Hepatocyte (in vitro differentiated cells): ENCODE data around the gene RUSF1. TPM values are rescaled to one million over a fixed set of nuclear protein-coding genes. Genes with fewer than 3 reads are reported as not detected.
"Not testable (repeated sequence)": the region's sequence is repeated elsewhere in the genome, so short reads cannot be mapped to it uniquely, and the experiment has no call there.

Experiments used
- DNase-seq: peaks from one replicate; pipeline ENCODE4 v3.0.0-alpha.2; 2016; ENCODE audit warnings: low spot score
- H2AFZ ChIP-seq: fragments of 200-600 bp; sonication (generic); 2 replicates; pipeline ENCODE4 v1.6.0; 2016; ENCODE audit warnings: antibody characterized with exemption, mild to moderate bottlenecking
- H3K27ac ChIP-seq: fragments of 200-600 bp; sonication (generic); 2 replicates; pipeline ENCODE4 v1.5.1; 2016; ENCODE audit warnings: mild to moderate bottlenecking
- H3K27me3 ChIP-seq: fragments of 200-600 bp; sonication (generic); 2 replicates; pipeline ENCODE4 v1.6.1; 2016
- H3K36me3 ChIP-seq: fragments of 200-600 bp; sonication (generic); replicated peaks from 2 replicates; pipeline ENCODE4 v1.5.1; 2016; ENCODE audit warnings: low read depth; ENCODE audit not compliant: insufficient read depth
- H3K4me1 ChIP-seq: fragments of 200-600 bp; sonication (generic); 2 replicates; pipeline ENCODE4 v1.5.1; 2016; ENCODE audit warnings: mild to moderate bottlenecking, moderate library complexity; ENCODE audit not compliant: insufficient read depth
- H3K4me2 ChIP-seq: fragments of 200-600 bp; sonication (generic); 2 replicates; pipeline ENCODE4 v1.6.0; 2016
- H3K4me3 ChIP-seq: fragments of 200-600 bp; sonication (generic); 2 replicates; pipeline ENCODE4 v1.5.1; 2016; ENCODE audit warnings: mild to moderate bottlenecking
- H3K79me2 ChIP-seq: fragments of 200-600 bp; sonication (generic); 2 replicates; pipeline ENCODE4 v1.6.0; 2017; ENCODE audit warnings: mild to moderate bottlenecking
- H3K9me2 ChIP-seq: fragments of 200-600 bp; sonication (generic); replicated peaks from 2 replicates; pipeline ENCODE4 v1.6.0; 2017; ENCODE audit warnings: mild to moderate bottlenecking; ENCODE audit not compliant: insufficient read depth
- H3K9me3 ChIP-seq: fragments of 200-600 bp; sonication (generic); 2 replicates; pipeline ENCODE4 v1.5.1; 2016; ENCODE audit warnings: low read depth, mild to moderate bottlenecking
- H4K20me1 ChIP-seq: fragments of 200-600 bp; sonication (generic); 2 replicates; pipeline ENCODE4 v1.6.0; 2016; ENCODE audit warnings: mild to moderate bottlenecking; ENCODE audit not compliant: insufficient read depth, poor library complexity, severe bottlenecking
- EZH2 ChIP-seq: fragments of 200-600 bp; sonication (generic); IDR thresholded peaks from 2 replicates; pipeline ENCODE4 v1.6.1; 2016; ENCODE audit warnings: antibody characterized with exemption, mild to moderate bottlenecking, borderline replicate concordance
- EZH2phosphoT487 ChIP-seq: fragments of 200-600 bp; sonication (generic); IDR thresholded peaks from one replicate; pipeline ENCODE4 v1.6.1; 2018; ENCODE audit warnings: antibody characterized with exemption, mild to moderate bottlenecking, low read depth, moderate library complexity; ENCODE audit not compliant: unreplicated experiment, severe bottlenecking
- WGBS: methylation state at CpG from one replicate; pipeline ENCODE4 v1.1.6; 2016; ENCODE audit warnings: low lambda C conversion rate; ENCODE audit errors: missing lambda C conversion rate; 5-methylcytosine and 5-hydroxymethylcytosine counted together
- polyA plus RNA-seq: library from polyadenylated mRNA; unstranded; fragments of >200 nt; fragmentation: Nextera tagmentation; extraction: Ambion mirVana; gene quantifications from 2 replicates; pipeline ENCODE4 v1.2.1, GENCODE V29; 2016
- total RNA-seq: library from RNA; depleted of rRNA; stranded (reverse); fragments of >200 nt; gene quantifications from 2 replicates; pipeline ENCODE4 v1.2.3, GENCODE V29; 2014
- TF ChIP-seq, protein P1 (sequence below): fragments of 200-600 bp; sonication (generic); IDR thresholded peaks from 2 replicates; pipeline ENCODE4 v1.5.1; 2016; ENCODE audit warnings: antibody characterized with exemption, mild to moderate bottlenecking; ENCODE audit not compliant: poor library complexity

The RUSF1 gene
- total and polyA plus RNA-seq, 2 experiments from 2014 or later: 56.6 to 77.2 TPM

GRCh38 chr16:31484491-31485171 is 23.6 kb downstream of the RUSF1 start:
- 28% methylated on average over 13 of the region's 14 CpGs for WGBS
- Histone ChIP-seq H3K9me2 (no peaks in the 10 kb centered on the region), H4K20me1 (no peaks in the 10 kb centered on the region), H3K4me3 (no peak overlapping the region), H3K4me1 (peaks cover 25% of the 10 kb centered on the region), H3K27me3 (no peaks in the 10 kb centered on the region), H3K4me2 (peak overlapping the region; percentile 58), H3K27ac (peak overlapping the region; percentile 77), H3K9me3 (no peaks in the 10 kb centered on the region), H3K36me3 (no peaks in the 10 kb centered on the region), H3K79me2 (no peaks in the 10 kb centered on the region), H2AFZ (no peak overlapping the region)
- TF ChIP-seq EZH2: no peak
- TF ChIP-seq, protein P1, sequence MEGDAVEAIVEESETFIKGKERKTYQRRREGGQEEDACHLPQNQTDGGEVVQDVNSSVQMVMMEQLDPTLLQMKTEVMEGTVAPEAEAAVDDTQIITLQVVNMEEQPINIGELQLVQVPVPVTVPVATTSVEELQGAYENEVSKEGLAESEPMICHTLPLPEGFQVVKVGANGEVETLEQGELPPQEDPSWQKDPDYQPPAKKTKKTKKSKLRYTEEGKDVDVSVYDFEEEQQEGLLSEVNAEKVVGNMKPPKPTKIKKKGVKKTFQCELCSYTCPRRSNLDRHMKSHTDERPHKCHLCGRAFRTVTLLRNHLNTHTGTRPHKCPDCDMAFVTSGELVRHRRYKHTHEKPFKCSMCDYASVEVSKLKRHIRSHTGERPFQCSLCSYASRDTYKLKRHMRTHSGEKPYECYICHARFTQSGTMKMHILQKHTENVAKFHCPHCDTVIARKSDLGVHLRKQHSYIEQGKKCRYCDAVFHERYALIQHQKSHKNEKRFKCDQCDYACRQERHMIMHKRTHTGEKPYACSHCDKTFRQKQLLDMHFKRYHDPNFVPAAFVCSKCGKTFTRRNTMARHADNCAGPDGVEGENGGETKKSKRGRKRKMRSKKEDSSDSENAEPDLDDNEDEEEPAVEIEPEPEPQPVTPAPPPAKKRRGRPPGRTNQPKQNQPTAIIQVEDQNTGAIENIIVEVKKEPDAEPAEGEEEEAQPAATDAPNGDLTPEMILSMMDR: no peak
- no peak for TF ChIP-seq EZH2phosphoT487
- peak; percentile 82 for DNase-seq

DNA sequence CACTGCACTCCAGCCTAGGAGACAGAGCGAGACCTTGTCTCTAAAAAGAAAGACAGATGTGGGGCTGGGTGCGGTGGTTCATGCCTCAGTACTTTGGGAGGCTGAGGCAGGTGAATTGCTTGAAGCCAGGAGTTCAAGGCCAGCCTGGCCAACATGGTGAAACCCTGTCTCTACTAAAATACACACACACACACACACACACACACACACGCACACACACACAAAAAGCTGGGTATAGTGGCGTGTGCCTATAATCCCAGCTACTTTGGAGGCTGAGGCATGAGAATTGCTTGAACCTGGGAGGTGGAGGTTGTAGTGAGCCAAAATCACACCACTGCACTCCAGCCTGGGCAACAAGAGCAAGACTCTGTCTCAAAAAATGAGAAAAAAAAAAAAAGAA is 24.1 kb downstream of the RUSF1 start:
- H3K27ac ChIP-seq: peak overlapping the region; percentile 77
- 79% methylated on average over 4 of the region's 4 CpGs for WGBS
- H3K79me2 ChIP-seq: not testable (repeated sequence)

GRCh38 chr16:31483081-31483480 is 25.1 kb downstream of the RUSF1 start, which contains the start of gene SLC5A2:
SLC5A2 (plus strand) TSS chr16:31483123; CDS start chr16:31483137, 14 bp downstream.
- no peak within 1 kb of the TSS for H3K4me3 ChIP-seq
- no peaks in the 10 kb centered on the region for H3K27me3 ChIP-seq
- H3K79me2 ChIP-seq: no peaks in the 10 kb centered on the region
- H2AFZ ChIP-seq: no peak within 1 kb of the TSS
- H3K4me1 ChIP-seq: peaks cover 18% of the 10 kb centered on the region
- H3K9me2 ChIP-seq: no peaks in the 10 kb centered on the region
- no peaks in the 10 kb centered on the region for H3K9me3 ChIP-seq
- peak within 1 kb of the TSS; percentile 77 for H3K27ac ChIP-seq
- WGBS: 93% methylated on average over 4 of the region's 4 CpGs
- H4K20me1 ChIP-seq: no peaks in the 10 kb centered on the region
- TF ChIP-seq EZH2phosphoT487: no peak
- TF ChIP-seq, protein P1: no peak
- no peak for DNase-seq
- no peaks in the 10 kb centered on the region for H3K36me3 ChIP-seq
- no peak within 1 kb of the TSS for H3K4me2 ChIP-seq

More for the DNA sequence above, 24.1 kb downstream of the RUSF1 start:
- H3K9me3 ChIP-seq, H2AFZ ChIP-seq, H3K27me3 ChIP-seq, H3K4me3 ChIP-seq, H3K36me3 ChIP-seq, DNase-seq, H3K9me2 ChIP-seq, H4K20me1 ChIP-seq: not testable (repeated sequence)
- Histone ChIP-seq H3K4me2 (peak overlapping the region; percentile 58), H3K4me1 (peaks cover 25% of the 10 kb centered on the region)

GRCh38 chr16:31480851-31481536 is 27.2 kb downstream of the RUSF1 start:
- Histone ChIP-seq H4K20me1 (no peaks in the 10 kb centered on the region), H3K9me3 (no peaks in the 10 kb centered on the region), H3K27ac (no peak overlapping the region), H3K36me3 (no peaks in the 10 kb centered on the region), H3K4me3 (no peak overlapping the region), H3K4me1 (peaks cover 16% of the 10 kb centered on the region), H3K9me2 (no peaks in the 10 kb centered on the region), H2AFZ (no peak overlapping the region), H3K4me2 (no peak overlapping the region), H3K27me3 (no peaks in the 10 kb centered on the region), H3K79me2 (no peaks in the 10 kb centered on the region)
- DNase-seq: no peak
- WGBS: 69% methylated on average over 7 of the region's 7 CpGs
- TF ChIP-seq EZH2: no peak
- TF ChIP-seq, protein P1: no peak
- no peak for TF ChIP-seq EZH2phosphoT487
